Uterus (tissue), 2 donors: Measurements from ENCODE around the gene NAE1.

Experiments
- POLR2A ChIP-seq, 2 donors: fragments of 450-650 bp; IDR thresholded peaks; one replicate each; pipeline ENCODE4 v1.6.1; 2016; ENCODE audit warnings: antibody characterized with exemption in 2 of 2, mild to moderate bottlenecking in 1 of 2, moderate library complexity in 1 of 2
- TF ChIP-seq, protein P1 (sequence below), 4 experiments: fragments of 200-600 bp in 2 of 4; fragments of 450-650 bp in 2 of 4; sonication (generic) in 2 of 4; IDR thresholded peaks; one replicate each; pipeline ENCODE4 v1.5.1; 2016 to 2019; ENCODE audit warnings: antibody characterized with exemption in 4 of 4, mild to moderate bottlenecking in 2 of 4, moderate library complexity in 1 of 4

DNA sequence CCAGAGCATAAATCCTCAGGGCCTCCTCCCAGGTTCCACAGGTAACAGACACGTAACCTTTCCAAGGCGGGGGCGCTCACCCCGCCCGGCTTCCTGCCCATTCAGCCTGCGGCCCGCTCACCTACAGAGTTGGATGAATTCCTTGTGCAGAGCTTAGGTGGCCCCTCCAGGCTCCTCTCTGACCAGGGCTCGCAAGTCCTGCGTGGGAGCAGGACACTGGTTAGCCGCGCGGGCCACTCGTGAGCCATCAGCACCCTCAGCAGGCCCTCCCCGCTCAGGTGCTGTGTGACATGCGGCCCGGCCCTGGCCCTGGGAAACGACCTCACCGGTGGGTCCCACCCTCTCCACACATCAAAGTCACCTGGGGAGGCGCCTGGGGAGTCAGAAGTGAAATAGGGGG, 29.9 kb downstream of the NAE1 start:
- TF ChIP-seq, protein P1, sequence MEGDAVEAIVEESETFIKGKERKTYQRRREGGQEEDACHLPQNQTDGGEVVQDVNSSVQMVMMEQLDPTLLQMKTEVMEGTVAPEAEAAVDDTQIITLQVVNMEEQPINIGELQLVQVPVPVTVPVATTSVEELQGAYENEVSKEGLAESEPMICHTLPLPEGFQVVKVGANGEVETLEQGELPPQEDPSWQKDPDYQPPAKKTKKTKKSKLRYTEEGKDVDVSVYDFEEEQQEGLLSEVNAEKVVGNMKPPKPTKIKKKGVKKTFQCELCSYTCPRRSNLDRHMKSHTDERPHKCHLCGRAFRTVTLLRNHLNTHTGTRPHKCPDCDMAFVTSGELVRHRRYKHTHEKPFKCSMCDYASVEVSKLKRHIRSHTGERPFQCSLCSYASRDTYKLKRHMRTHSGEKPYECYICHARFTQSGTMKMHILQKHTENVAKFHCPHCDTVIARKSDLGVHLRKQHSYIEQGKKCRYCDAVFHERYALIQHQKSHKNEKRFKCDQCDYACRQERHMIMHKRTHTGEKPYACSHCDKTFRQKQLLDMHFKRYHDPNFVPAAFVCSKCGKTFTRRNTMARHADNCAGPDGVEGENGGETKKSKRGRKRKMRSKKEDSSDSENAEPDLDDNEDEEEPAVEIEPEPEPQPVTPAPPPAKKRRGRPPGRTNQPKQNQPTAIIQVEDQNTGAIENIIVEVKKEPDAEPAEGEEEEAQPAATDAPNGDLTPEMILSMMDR (IDR thresholded peaks at IDR 0.05), result no peak
- no peak for TF ChIP-seq POLR2A (IDR thresholded peaks at IDR 0.05)
